H1 (cell line): ENCODE measurements around the gene HSPA12A. TPM values are rescaled to one million over a fixed set of nuclear protein-coding genes. Genes with fewer than 3 reads are reported as not detected.

Experiments
- CTCF ChIA-PET: fragments of 300-600 bp; sonication (Branson Sonifier 250); formaldehyde crosslinking; loops from one replicate; lab custom pipeline; 2021; ENCODE audit not compliant: partially characterized antibody; lab: Charles Lee
- POLR2A ChIA-PET: fragments of 300-600 bp; sonication (Branson Sonifier 250); formaldehyde crosslinking; loops from one replicate; lab custom pipeline; 2021; ENCODE audit warnings: inconsistent platforms; ENCODE audit not compliant: partially characterized antibody; lab: Charles Lee
- DNase-seq, 2 experiments: peaks; one replicate each; pipeline versions ENCODE4 v3.0.0 to v3.0.0-alpha.2; 2010 to 2022; ENCODE audit warnings: low spot score in 2 of 2, low read depth in 1 of 2, mixed read lengths in 1 of 2
- FAIRE-seq: peaks from 2 replicates; lab custom pipeline; 2011; peaks lifted over from hg19 to GRCh38; lab: Jason Lieb, UNC
- H2AFZ ChIP-seq: 2 replicates; pipeline ENCODE4 v1.8.1; 2012; ENCODE audit warnings: low read length, inconsistent platforms
- H2AK5ac ChIP-seq: 2 replicates; pipeline ENCODE4 v1.6.1; 2013; ENCODE audit warnings: low read depth, low read length
- H2BK120ac ChIP-seq: replicated peaks from 2 replicates; pipeline ENCODE3; 2013; ENCODE audit warnings: low read depth, low read length, inconsistent platforms
- H2BK12ac ChIP-seq: 2 replicates; pipeline ENCODE4 v1.6.1; 2013; ENCODE audit warnings: low read depth, low read length
- H2BK15ac ChIP-seq: 2 replicates; pipeline ENCODE4 v1.6.1; 2013; ENCODE audit warnings: low read length
- H2BK20ac ChIP-seq: 2 replicates; pipeline ENCODE4 v1.6.1; 2013; ENCODE audit warnings: low read length
- H2BK5ac ChIP-seq: 2 replicates; pipeline ENCODE4 v1.6.1; 2013; ENCODE audit warnings: low read depth, low read length
- H3K14ac ChIP-seq: 2 replicates; pipeline ENCODE4 v1.6.1; 2013; ENCODE audit warnings: inconsistent platforms; ENCODE audit not compliant: insufficient read length
- H3K18ac ChIP-seq: 2 replicates; pipeline ENCODE4 v1.6.1; 2013; ENCODE audit warnings: low read length; ENCODE audit errors: extremely low read depth
- H3K23ac ChIP-seq: 2 replicates; pipeline ENCODE4 v1.6.1; 2013; ENCODE audit warnings: inconsistent platforms; ENCODE audit not compliant: insufficient read length
- H3K23me2 ChIP-seq: 2 replicates; pipeline ENCODE4 v1.6.1; 2013; ENCODE audit warnings: low read depth, low read length
- H3K27ac ChIP-seq: 2 replicates; pipeline ENCODE4 v1.6.1; 2011; ENCODE audit warnings: low read depth, low read length, inconsistent platforms
- H3K27me3 ChIP-seq, 4 experiments: replicated peaks in 1 of 4; 1 replicate in 1 of 4; 2 replicates in 3 of 4; pipeline versions ENCODE4 v1.6.1 to v1.8.1; 2011 to 2013; ENCODE audit warnings: low read length in 3 of 4, mild to moderate bottlenecking in 3 of 4, inconsistent platforms in 2 of 4, mixed read lengths in 2 of 4, moderate library complexity in 1 of 4; ENCODE audit not compliant: control insufficient read depth in 3 of 4, insufficient read depth in 3 of 4; ENCODE audit errors: extremely low read depth in 1 of 4
- H3K36me3 ChIP-seq, 4 experiments: 2 replicates each; pipeline versions ENCODE4 v1.6.1 to v1.8.1; 2011 to 2013; ENCODE audit warnings: mild to moderate bottlenecking in 4 of 4, low read length in 3 of 4, moderate library complexity in 2 of 4, control low read depth in 1 of 4, inconsistent platforms in 1 of 4; ENCODE audit not compliant: insufficient read depth in 4 of 4, control insufficient read depth in 2 of 4
- H3K4ac ChIP-seq: replicated peaks from 2 replicates; pipeline ENCODE3; 2013; ENCODE audit warnings: low read length, low read depth, mixed read lengths, inconsistent platforms; ENCODE audit not compliant: insufficient read length
- H3K4me1 ChIP-seq, 4 experiments: replicated peaks in 1 of 4; 1 replicate in 1 of 4; 2 replicates in 3 of 4; pipeline versions ENCODE4 v1.6.1 to v1.8.1; 2011 to 2013; ENCODE audit warnings: low read length in 3 of 4, inconsistent platforms in 2 of 4, mixed read lengths in 1 of 4; ENCODE audit not compliant: insufficient read depth in 4 of 4, control insufficient read depth in 3 of 4
- H3K4me2 ChIP-seq, 2 experiments: 2 replicates each; pipeline versions ENCODE4 v1.6.1 to v1.8.1; 2011 to 2013; ENCODE audit warnings: low read depth in 2 of 2, low read length in 2 of 2, control low read depth in 1 of 2, inconsistent platforms in 1 of 2, mild to moderate bottlenecking in 1 of 2; ENCODE audit not compliant: insufficient read depth in 1 of 2
- H3K4me3 ChIP-seq, 4 experiments: fragments of 200-600, 300-600 bp in 1 of 4; sonication (generic), shearing (Covaris generic), sonication (Bioruptor Twin) in 1 of 4; 2 replicates each; pipeline versions ENCODE4 v1.5.1 to v1.8.1; 2011 to 2016; ENCODE audit warnings: low read length in 4 of 4, low read depth in 3 of 4, control low read depth in 2 of 4, inconsistent platforms in 2 of 4, mild to moderate bottlenecking in 2 of 4, mixed read lengths in 1 of 4, moderate library complexity in 1 of 4; ENCODE audit not compliant: insufficient read depth in 2 of 4; ENCODE audit errors: extremely low read depth in 1 of 4
- H3K56ac ChIP-seq: replicated peaks from 2 replicates; pipeline ENCODE3; 2013; ENCODE audit warnings: low read depth, mild to moderate bottlenecking, mixed read lengths, low read length, inconsistent platforms; ENCODE audit not compliant: insufficient read length
- H3K79me1 ChIP-seq: 2 replicates; pipeline ENCODE4 v1.6.1; 2013; ENCODE audit warnings: low read depth, low read length, control low read depth
- H3K79me2 ChIP-seq, 2 experiments: 2 replicates each; pipeline versions ENCODE4 v1.6.1 to v1.8.1; 2012 to 2013; ENCODE audit warnings: low read length in 2 of 2, mild to moderate bottlenecking in 2 of 2, inconsistent platforms in 1 of 2; ENCODE audit not compliant: insufficient read depth in 2 of 2, control insufficient read depth in 1 of 2
- H3K9ac ChIP-seq, 4 experiments: replicated peaks in 1 of 4; 1 replicate in 1 of 4; 2 replicates in 3 of 4; pipeline versions ENCODE4 v1.6.1 to v1.8.1; 2011 to 2013; ENCODE audit warnings: low read depth in 3 of 4, low read length in 3 of 4, control low read depth in 2 of 4, mild to moderate bottlenecking in 2 of 4, moderate library complexity in 2 of 4, inconsistent platforms in 1 of 4; ENCODE audit errors: extremely low read depth in 1 of 4
- H3K9me3 ChIP-seq, 2 experiments: 2 replicates each; pipeline versions ENCODE4 v1.6.1 to v1.8.1; 2012 to 2013; ENCODE audit warnings: mild to moderate bottlenecking in 2 of 2, moderate library complexity in 2 of 2, control low read depth in 1 of 2, inconsistent platforms in 1 of 2, low read depth in 1 of 2, low read length in 1 of 2, mixed read lengths in 1 of 2; ENCODE audit not compliant: insufficient read depth in 2 of 2
- H4K20me1 ChIP-seq, 2 experiments: replicated peaks in 1 of 2; 2 replicates each; pipeline versions ENCODE3 to v1.8.1; 2011 to 2013; ENCODE audit warnings: inconsistent platforms in 2 of 2, low read length in 2 of 2, mild to moderate bottlenecking in 1 of 2; ENCODE audit not compliant: insufficient read depth in 2 of 2, control insufficient read depth in 1 of 2
- H4K5ac ChIP-seq: 2 replicates; pipeline ENCODE4 v1.6.1; 2013; ENCODE audit warnings: low read length, low read depth, mixed read lengths, inconsistent platforms; ENCODE audit not compliant: insufficient read length
- H4K8ac ChIP-seq: 2 replicates; pipeline ENCODE4 v1.8.0; 2013; ENCODE audit warnings: mild to moderate bottlenecking, moderate library complexity, low read length, inconsistent platforms; ENCODE audit not compliant: insufficient read depth; ENCODE audit errors: extremely low read depth
- H4K91ac ChIP-seq: replicated peaks from 2 replicates; pipeline ENCODE3; 2013; ENCODE audit warnings: low read length, mixed read lengths, inconsistent platforms; ENCODE audit not compliant: insufficient read length
- ATF2 ChIP-seq: IDR thresholded peaks from 2 replicates; pipeline ENCODE4 v1.6.1; 2012; ENCODE audit warnings: low read length, inconsistent platforms
- BCL11A ChIP-seq, 2 experiments: IDR thresholded peaks; one replicate each; pipeline ENCODE4 v1.6.1; 2011; ENCODE audit warnings: low read depth in 2 of 2, low read length in 2 of 2, mild to moderate bottlenecking in 2 of 2
- CHD1 ChIP-seq: IDR thresholded peaks from 2 replicates; pipeline ENCODE4 v1.6.1; 2012; ENCODE audit warnings: low read depth, low read length, improper control_type of control experiment
- EGR1 ChIP-seq: IDR thresholded peaks from 2 replicates; pipeline ENCODE4 v1.6.1; 2011; ENCODE audit warnings: low read depth, low read length, borderline replicate concordance
- GTF2F1 ChIP-seq: IDR thresholded peaks from 2 replicates; pipeline ENCODE4 v1.6.1; 2012; ENCODE audit warnings: low read depth, low read length, improper control_type of control experiment, borderline replicate concordance
- KDM1A ChIP-seq: fragments of 200-600, 300-600 bp; sonication (generic); IDR thresholded peaks from 2 replicates; pipeline ENCODE4 v1.7.1; 2016; ENCODE audit warnings: mild to moderate bottlenecking, low read length, borderline replicate concordance
- NRF1 ChIP-seq: IDR thresholded peaks from 2 replicates; pipeline ENCODE4 v1.6.1; 2011; ENCODE audit warnings: mild to moderate bottlenecking, low read depth, low read length, improper control_type of control experiment
- POLR2A ChIP-seq, 2 experiments: IDR thresholded peaks; 1 replicate in 1 of 2; 2 replicates in 1 of 2; pipeline ENCODE4 v1.6.1; 2011; ENCODE audit warnings: low read depth in 2 of 2, low read length in 2 of 2, mild to moderate bottlenecking in 2 of 2; ENCODE audit errors: control extremely low read depth in 1 of 2
- POLR2AphosphoS5 ChIP-seq: IDR thresholded peaks from 2 replicates; pipeline ENCODE4 v1.6.1; 2011; ENCODE audit warnings: low read depth, low read length
- POU5F1 ChIP-seq: IDR thresholded peaks from 2 replicates; pipeline ENCODE4 v1.6.1; 2011; ENCODE audit warnings: low read depth, mild to moderate bottlenecking, low read length, moderate library complexity
- RXRA ChIP-seq: IDR thresholded peaks from 2 replicates; pipeline ENCODE4 v1.6.1; 2011; ENCODE audit warnings: low read depth, mild to moderate bottlenecking, low read length, moderate library complexity; ENCODE audit not compliant: insufficient read depth
- SP1 ChIP-seq: IDR thresholded peaks from 2 replicates; pipeline ENCODE4 v1.6.1; 2011; ENCODE audit warnings: low read depth, low read length
- SP4 ChIP-seq: IDR thresholded peaks from 2 replicates; pipeline ENCODE4 v1.6.1; 2012; ENCODE audit warnings: low read length, inconsistent platforms
- WGBS, 2 experiments: shearing (Covaris generic) in 1 of 2; methylation state at CpG; one replicate each; pipeline versions ENCODE4 v1.1.6 to v1.1.7; 2013 to 2015; ENCODE audit warnings: low lambda C conversion rate in 2 of 2, mixed read lengths in 2 of 2, inconsistent platforms in 1 of 2, low coverage in 1 of 2, missing lambda C conversion rate in 1 of 2; ENCODE audit not compliant: insufficient replicate concordance in 2 of 2, insufficient coverage in 1 of 2, insufficient read length in 1 of 2; ENCODE audit errors: extremely low coverage in 1 of 2, missing lambda C conversion rate in 1 of 2; 5-methylcytosine and 5-hydroxymethylcytosine counted together
- polyA plus RNA-seq, 7 experiments: library from polyadenylated mRNA; depleted of rRNA in 3 of 7; stranded (reverse) in 5 of 7; unstranded in 2 of 7; fragments of >200 nt in 5 of 7; fragments of 200-250 nt in 2 of 7; gene quantifications; 1 replicate in 5 of 7; 2 replicates in 1 of 7; 4 replicates in 1 of 7; pipeline versions ENCODE4 v1.2.1 to v1.2.3, GENCODE V29; 2011 to 2013; ENCODE audit warnings: missing spikeins in 2 of 7, mixed read lengths in 2 of 7
- total RNA-seq: library from RNA; stranded (reverse); fragmentation: NEBNext Ultra II Directional; extraction: Animal tissue kit (Norgen Biotek cat#: 25700); gene quantifications from 2 replicates; pipeline ENCODE4 v1.2.1, GENCODE V29; 2021

HSPA12A gene
- total and polyA plus RNA-seq, 2 of the 8 experiments (the other 6 are each of a cell fraction or from before 2014, with no cell fraction given): 3.1 to 6.9 TPM

GRCh38 chr10:116621934-116622655 lies 120.3 kb downstream of the HSPA12A start:
- H3K18ac ChIP-seq: no peak overlapping the region
- DNase-seq (no peak), FAIRE-seq (no peak)
- H3K23me2 ChIP-seq: no peaks in the 10 kb centered on the region
- H3K14ac ChIP-seq: no peak overlapping the region
- H3K79me1 ChIP-seq: no peaks in the 10 kb centered on the region
- H3K36me3 ChIP-seq: no peaks in the 10 kb centered on the region
- CTCF ChIA-PET: interaction anchor here (1.1 kb wide), 1 partner anchor 167 kb away, joined by 3 read pairs; no protein-coding TSS in a partner anchor
- no peak overlapping the region for H3K56ac ChIP-seq
- H4K8ac ChIP-seq: no peak overlapping the region
- H2BK120ac ChIP-seq: no peak overlapping the region
- POLR2A ChIA-PET: no interaction called here
- peaks cover 0 to 4% (median 0%) of the 10 kb centered on the region in 4 experiments; a peak in 2 of 7 replicates for H3K27me3 ChIP-seq
- H3K4ac ChIP-seq: no peak overlapping the region
- no peak overlapping the region for H2BK5ac ChIP-seq
- H3K27ac ChIP-seq: no peak overlapping the region
- H4K20me1 ChIP-seq: no peaks in the 10 kb centered on the region
- H2BK15ac ChIP-seq: no peak overlapping the region
- H3K79me2 ChIP-seq: no peaks in the 10 kb centered on the region
- no peak overlapping the region for H3K4me3 ChIP-seq
- no peak overlapping the region for H3K23ac ChIP-seq
- no peak overlapping the region for H2BK12ac ChIP-seq
- no peak overlapping the region for H2AK5ac ChIP-seq
- no peaks in the 10 kb centered on the region; a peak in 1 of 7 replicates for H3K4me1 ChIP-seq
- no peaks in the 10 kb centered on the region for H3K9me3 ChIP-seq
- H4K91ac ChIP-seq: no peak overlapping the region
- H3K4me2 ChIP-seq: no peak overlapping the region
- no peak overlapping the region for H2BK20ac ChIP-seq
- no peak overlapping the region for H3K9ac ChIP-seq
- no peak overlapping the region for H4K5ac ChIP-seq
- 86% methylated on average over 11 of the region's 11 CpGs; no CpG with 5 or more reads in 1 of the 2 experiments for WGBS, 2 experiments
- no peak overlapping the region for H2AFZ ChIP-seq
- TF ChIP-seq CHD1 (no peak), ATF2 (no peak), NRF1 (no peak), POLR2AphosphoS5 (no peak), POU5F1 (no peak), SP1 (no peak), BCL11A (IDR thresholded peaks at IDR 0.05; ENCODE audit: low read depth in 2 of 2, low read length in 2 of 2) (no peak), GTF2F1 (no peak), POLR2A (IDR thresholded peaks at IDR 0.05; ENCODE audit: control extremely low read depth in 1 of 2, low read depth in 2 of 2, low read length in 2 of 2) (no peak), SP4 (no peak), KDM1A (no peak), RXRA (no peak), EGR1 (no peak)
